T-helper 22 cell (primary cell): ENCODE results near the gene FUCA1.
A peak's percentile ranks its signal among the peaks of the same experiment; 100 is the strongest.

ENCODE experiments used
- DNase-seq: peaks from one replicate; pipeline ENCODE4 v3.0.0-alpha.2; 2020; ENCODE audit warnings: low read depth

The FUCA1 gene

DNA sequence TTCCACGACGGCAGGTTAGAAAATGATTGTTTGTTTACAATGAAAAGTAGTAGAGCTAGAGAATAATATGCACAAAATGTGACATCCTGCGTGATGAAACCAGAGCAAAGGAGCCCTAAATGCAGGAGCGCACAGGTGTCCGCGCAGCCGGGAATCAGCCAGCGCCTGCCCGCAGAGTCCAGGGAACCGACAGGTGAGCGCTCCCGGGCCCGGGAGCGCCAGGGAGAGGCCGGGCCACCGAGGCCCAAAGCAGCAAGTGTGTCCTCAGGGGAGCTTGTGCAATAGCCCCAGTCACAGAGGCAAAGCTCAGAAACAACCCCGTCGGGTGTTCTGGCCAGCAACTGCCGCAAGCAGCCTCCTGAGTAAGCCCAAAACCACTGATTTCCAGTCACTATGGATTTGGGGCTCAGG, 66.7 kb downstream of the FUCA1 start:
- no peak for DNase-seq

DNA sequence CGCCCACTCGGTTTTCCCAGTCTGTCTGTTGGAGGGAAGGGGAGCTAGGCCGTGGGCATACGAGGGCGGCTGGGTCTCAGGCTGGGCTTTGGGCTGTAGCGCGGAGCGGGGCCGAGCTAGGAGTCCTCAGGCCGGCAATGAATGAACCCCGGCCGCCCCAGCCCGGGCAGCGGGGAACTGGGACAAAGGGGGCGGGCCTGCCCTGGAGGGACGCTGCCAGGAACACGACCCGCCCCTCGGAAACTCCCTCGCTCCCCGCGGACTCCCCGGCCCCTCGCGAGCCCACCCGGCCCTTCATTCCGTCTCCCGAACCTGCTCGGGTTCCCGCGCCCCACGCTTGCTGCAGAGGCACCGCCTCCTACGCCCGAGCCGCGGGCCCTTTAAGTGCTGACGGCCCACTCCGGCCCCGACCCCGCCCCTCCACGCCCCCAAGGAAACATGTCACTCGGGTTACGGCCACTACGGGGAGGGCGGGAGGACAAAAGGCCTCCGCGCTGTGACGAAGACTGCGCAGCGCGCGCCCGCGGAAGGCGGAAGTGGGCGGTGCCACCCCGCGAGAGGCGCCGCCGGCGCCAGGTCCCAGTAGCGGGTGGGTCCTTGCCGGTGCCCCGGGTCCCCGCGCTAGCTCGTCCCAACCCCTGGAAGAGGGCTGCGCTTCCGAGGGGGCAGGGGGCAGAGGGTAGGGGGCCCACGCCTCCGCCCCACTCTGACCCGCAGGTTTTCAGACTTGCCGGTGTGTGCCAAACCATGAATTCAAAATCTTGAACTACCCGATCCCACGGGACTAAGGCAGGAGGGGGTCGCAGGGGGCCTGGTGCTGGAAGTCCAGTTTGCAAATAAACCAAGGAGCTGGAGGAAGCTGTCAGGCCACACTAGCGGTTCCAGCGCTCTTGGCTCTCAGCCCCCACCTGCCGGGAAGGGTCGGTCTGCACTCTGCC, 67.4 kb downstream of the FUCA1 start, which contains the start of gene GALE:
Gene GALE, minus strand, starts transcription at position 355 of the 938 bp plus-strand sequence. CDS start 1,747 bp downstream, outside the sequence.
- DNase-seq, result peak; percentile 94

DNA sequence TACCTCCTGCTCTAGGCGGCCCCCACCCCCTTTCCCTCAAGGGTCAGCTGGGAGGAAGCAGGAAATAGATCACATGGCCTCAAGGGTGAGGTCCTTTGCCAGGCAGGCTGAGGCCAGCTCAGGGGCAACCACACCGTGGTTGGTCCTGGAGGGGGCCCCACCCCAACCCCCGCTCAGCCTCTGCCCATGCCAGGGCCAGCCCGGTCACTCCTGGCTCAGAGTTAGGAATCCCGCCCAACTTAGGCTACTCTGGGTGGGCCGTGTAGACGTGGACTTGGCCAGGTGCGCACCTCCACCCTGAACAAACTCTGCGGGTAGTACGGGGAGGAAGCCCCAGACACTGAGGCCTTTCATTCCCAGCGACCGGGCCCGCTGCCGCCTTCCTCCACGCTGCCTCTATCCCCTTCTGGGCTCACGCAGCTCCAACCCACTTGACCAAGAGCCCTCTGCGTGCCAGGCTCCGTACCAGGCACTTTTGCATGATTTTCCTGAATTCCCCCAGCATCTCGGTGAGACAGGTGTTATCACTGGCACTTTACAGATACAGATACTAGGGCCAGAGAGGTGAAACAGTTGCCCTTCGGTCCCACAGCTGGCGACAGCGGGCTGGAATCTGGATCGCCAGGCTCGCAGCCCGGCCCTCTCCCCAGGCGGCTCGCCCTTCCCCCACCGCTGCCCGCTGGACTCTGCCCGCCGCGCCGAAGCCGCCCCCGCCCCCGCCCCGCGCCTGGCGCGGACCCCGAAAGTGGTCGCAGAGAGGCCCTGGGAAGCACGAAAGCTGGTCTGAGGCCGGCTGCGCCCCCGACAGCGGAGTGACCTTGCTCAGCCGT, 68.3 kb downstream of the FUCA1 start:
- no peak for DNase-seq

DNA sequence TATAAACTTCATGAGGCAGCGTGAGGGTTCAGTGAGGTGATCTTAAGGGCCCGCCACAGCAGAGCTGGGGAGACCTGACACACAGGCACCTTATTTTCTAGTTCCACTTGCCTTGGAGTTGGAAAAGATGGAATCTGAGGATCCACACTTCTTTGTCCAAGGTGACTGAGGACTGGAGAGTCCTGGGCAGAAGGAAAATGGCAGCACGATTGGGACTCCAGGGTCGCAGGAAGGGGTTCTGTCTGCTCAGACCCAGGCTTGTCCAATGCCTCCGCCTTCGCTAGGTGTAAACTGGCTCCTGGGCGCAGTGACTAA, 68.9 kb downstream of the FUCA1 start:
- DNase-seq, result no peak

DNA sequence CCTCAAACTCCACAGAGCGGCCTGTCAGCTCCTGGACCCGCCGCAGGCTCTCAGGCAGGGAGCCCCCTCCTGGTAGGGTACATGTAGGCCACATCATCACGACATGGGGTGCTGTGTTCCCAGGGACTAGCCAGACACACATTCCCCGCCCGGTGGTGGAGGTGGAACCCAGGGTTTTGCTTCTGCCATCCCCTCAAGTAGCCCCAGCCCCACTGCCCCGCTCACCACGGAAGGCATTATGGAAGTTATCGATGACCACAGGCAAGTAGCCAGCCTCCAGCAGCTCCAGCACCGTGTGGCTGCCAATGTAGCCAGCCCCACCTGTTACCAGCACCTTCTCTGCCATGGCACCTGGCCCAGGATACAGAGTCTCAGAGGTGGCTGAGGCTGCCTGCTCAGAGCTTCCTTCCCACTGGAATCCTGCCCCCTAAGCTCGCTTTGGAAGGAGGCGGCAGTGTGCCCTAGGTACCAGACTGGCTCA, 69.4 kb downstream of the FUCA1 start:
- DNase-seq, result no peak

DNA sequence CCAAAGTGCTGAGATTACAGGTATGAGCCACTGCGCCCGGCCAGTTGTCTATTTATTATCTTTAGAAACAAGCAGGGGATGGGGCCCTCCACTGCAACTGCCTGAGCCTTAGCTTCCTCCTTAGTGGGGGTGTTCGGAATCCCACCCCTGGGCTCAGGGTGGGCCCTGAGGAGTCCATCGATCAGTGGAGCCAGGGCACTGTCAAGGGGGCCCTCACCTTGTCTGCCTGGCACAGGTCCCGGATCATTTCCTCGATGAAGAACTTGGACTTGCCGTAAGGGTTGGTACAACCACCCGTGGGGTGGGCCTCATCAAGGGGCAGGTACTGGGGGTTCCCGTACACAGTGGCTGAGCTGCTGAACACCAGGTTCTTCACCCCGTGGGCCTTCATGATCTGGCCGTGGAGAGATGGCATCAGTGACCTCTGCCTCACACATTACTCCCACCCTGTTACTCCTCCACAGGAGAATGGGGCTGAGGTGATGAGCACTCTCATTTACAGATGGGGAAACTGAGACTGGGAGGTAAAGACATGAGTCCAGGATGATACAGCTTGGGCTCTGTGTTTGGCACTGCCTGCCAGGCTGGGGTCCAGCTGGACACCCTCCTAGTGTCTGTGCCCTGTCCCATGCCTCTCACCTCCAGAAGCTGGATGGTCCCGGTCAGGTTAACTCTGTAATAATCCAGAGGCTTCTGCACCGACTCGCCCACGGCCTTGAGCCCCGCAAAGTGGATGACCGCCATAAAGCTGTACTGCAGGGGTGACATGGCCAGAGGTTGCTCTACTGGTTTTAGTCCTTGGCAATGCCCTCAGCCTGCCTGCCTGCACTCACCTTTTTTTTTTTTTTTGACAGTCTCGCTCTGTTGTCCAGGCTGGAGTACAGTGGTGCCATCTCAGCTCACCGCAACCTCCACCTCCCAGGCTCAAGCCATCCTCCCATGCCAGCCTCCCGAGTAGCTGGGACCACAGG, 70.3 kb downstream of the FUCA1 start:
- DNase-seq, result no peak

DNA sequence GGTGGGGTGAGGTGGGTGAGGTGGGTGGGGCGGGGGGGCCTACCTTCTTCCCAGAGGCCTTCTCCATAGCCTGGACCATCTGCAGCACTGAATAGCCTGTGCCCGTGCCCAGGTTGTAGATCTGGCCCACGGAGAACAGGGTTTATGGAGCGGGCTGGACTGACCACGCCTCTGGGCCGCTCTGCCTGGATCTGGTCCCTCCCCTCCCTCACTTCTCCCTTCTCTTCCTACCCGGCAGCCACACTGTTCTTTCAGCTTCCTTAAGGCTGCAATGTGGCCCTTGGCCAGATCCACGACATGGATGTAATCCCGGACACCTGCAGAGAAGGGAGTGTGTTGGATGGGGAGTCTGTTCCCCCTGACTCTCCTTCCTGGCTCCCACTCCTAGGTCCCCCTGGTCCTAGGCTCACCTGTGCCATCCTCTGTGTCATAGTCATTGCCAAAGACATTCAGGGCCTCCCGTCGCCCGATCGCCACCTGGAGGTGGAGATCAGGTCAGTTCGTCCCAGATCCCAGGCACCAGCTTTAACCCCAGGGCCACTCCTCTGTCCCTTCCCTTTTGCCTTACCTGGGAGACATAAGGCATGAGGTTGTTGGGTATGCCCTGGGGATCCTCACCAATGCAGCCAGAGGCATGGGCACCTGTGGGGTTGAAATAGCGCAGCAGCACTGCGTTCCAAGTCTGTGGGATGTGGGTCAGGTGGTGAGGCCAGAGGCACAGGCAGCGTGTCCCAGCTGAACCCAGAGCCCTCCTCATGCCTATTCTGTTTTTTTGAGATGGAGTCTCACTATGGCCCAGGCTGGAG, 71.4 kb downstream of the FUCA1 start:
- DNase-seq, result no peak

DNA sequence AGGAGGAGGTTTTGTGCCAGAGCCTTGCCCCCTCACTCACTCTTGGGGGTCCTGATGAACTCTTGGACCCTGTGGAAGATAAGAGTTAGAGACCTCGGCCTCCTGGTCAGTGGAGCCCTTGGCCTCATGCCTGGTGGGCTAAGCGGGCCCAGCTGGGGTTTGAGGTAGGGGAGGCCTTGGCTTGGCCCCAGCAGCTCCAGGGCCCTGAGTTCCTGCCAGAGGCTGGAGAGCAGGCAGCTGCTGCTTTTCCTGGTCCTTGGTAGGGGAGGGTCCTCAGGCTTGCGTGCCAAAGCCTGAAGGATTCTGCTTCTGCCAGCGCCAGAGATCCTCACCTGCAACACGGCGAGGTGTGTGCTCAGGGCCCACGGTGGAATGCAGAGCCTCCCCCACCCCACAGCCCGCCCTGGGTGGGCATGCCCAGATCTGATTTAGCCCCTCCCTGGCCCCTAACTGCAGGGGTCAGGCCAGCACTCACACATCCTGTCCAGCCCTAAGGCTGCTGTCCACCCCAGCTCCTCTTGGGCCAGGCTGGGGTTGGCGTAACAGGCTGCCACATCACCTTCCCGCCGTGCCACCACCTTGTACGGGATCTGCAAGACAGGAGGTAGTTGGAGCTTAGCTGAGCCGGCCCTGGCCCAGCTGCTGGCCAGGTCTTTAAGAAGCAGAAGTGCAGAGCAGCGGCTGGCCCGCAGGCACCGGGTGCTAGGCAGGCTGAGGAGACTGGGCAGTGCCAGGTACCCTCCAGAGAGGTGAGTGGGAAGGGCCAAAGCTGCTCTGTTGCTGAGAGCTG, 72.2 kb downstream of the FUCA1 start:
- DNase-seq, result no peak
